Mesendoderm (in vitro differentiated cells): ENCODE results near the gene FANCD2.
"Not testable (repeated sequence)": the region's sequence is repeated elsewhere in the genome, so short reads cannot be mapped to it uniquely, and the experiment has no call there.

Experiments
- DNase-seq: peaks from one replicate; pipeline ENCODE4 v3.0.0; 2013
- H2AK5ac ChIP-seq: 2 replicates; pipeline ENCODE4 v1.6.1; 2013; ENCODE audit warnings: low read length, inconsistent platforms
- H2BK120ac ChIP-seq: 2 replicates; pipeline ENCODE4 v1.6.1; 2013; ENCODE audit warnings: low read depth, mild to moderate bottlenecking, low read length, moderate library complexity, mixed read lengths
- H2BK15ac ChIP-seq: replicated peaks from 2 replicates; pipeline ENCODE4 v1.6.1; 2013; ENCODE audit warnings: low read depth, mild to moderate bottlenecking, moderate library complexity
- H2BK5ac ChIP-seq: 2 replicates; pipeline ENCODE4 v1.6.1; 2013; ENCODE audit warnings: low read length, inconsistent platforms
- H3K18ac ChIP-seq: 2 replicates; pipeline ENCODE4 v1.6.1; 2013; ENCODE audit warnings: mild to moderate bottlenecking, low read length, mixed read lengths
- H3K23ac ChIP-seq: one replicate; pipeline ENCODE4 v1.6.1; 2013; ENCODE audit warnings: low read length
- H3K27ac ChIP-seq: 2 replicates; pipeline ENCODE4 v1.5.1; 2013; ENCODE audit warnings: low read depth, mild to moderate bottlenecking, inconsistent platforms, low read length, moderate library complexity
- H3K27me3 ChIP-seq: 2 replicates; pipeline ENCODE4 v1.6.1; 2013; ENCODE audit warnings: low read length, control low read depth, mild to moderate bottlenecking, inconsistent platforms; ENCODE audit not compliant: insufficient read depth, poor library complexity
- H3K36me3 ChIP-seq: 2 replicates; pipeline ENCODE4 v1.6.1; 2013; ENCODE audit warnings: low read length, inconsistent platforms; ENCODE audit not compliant: control insufficient read depth, insufficient read depth
- H3K4ac ChIP-seq: one replicate; pipeline ENCODE4 v1.6.1; 2013; ENCODE audit warnings: low read depth, mild to moderate bottlenecking, low read length, moderate library complexity
- H3K4me1 ChIP-seq: 2 replicates; pipeline ENCODE4 v1.6.1; 2013; ENCODE audit warnings: low read depth, low read length, inconsistent platforms; ENCODE audit not compliant: control insufficient read depth
- H3K4me2 ChIP-seq: 2 replicates; pipeline ENCODE4 v1.6.1; 2013; ENCODE audit warnings: low read length
- H3K4me3 ChIP-seq: 2 replicates; pipeline ENCODE4 v1.5.1; 2013; ENCODE audit warnings: mild to moderate bottlenecking, low read length
- H3K56ac ChIP-seq: one replicate; pipeline ENCODE4 v1.6.1; 2013; ENCODE audit warnings: low read length
- H3K79me1 ChIP-seq: 2 replicates; pipeline ENCODE4 v1.6.1; 2013; ENCODE audit warnings: low read length, inconsistent platforms
- H3K79me2 ChIP-seq: 2 replicates; pipeline ENCODE4 v1.6.1; 2013; ENCODE audit warnings: mild to moderate bottlenecking, low read length; ENCODE audit not compliant: control insufficient read depth, insufficient read depth
- H3K9ac ChIP-seq: 2 replicates; pipeline ENCODE4 v1.6.1; 2013; ENCODE audit warnings: low read length, inconsistent platforms
- H4K5ac ChIP-seq: one replicate; pipeline ENCODE4 v1.6.1; 2013; ENCODE audit warnings: low read length
- H4K8ac ChIP-seq: one replicate; pipeline ENCODE4 v1.6.1; 2013; ENCODE audit warnings: low read depth, mild to moderate bottlenecking, control low read depth, low read length, moderate library complexity
- WGBS: extraction: QIAGEN DNeasy Blood & Tissue Kit; methylation state at CpG from one replicate; pipeline ENCODE4 v1.1.7; 2013; ENCODE audit warnings: low lambda C conversion rate, missing lambda C conversion rate; ENCODE audit not compliant: insufficient coverage; ENCODE audit errors: extremely low coverage; 5-methylcytosine and 5-hydroxymethylcytosine counted together

The FANCD2 gene

GRCh38 chr3:10017636-10018292 is 8.5 kb upstream of the FANCD2 start:
- Histone ChIP-seq H3K9ac (no peak overlapping the region), H3K27ac (no peak overlapping the region), H3K36me3 (peaks cover 2% of the 10 kb centered on the region), H2BK120ac (no peak overlapping the region), H3K23ac (no peak overlapping the region), H3K4me2 (no peak overlapping the region), H3K4me1 (no peaks in the 10 kb centered on the region), H3K56ac (no peak overlapping the region), H3K79me1 (no peaks in the 10 kb centered on the region), H3K27me3 (no peaks in the 10 kb centered on the region), H3K4me3 (no peak overlapping the region), H3K79me2 (no peaks in the 10 kb centered on the region), H3K18ac (no peak overlapping the region), H2AK5ac (no peak overlapping the region), H3K4ac (no peak overlapping the region), H4K5ac (no peak overlapping the region), H2BK15ac (no peak overlapping the region), H4K8ac (no peak overlapping the region), H2BK5ac (no peak overlapping the region)
- WGBS: no CpG with 5 or more reads among the region's 13 CpGs
- no peak for DNase-seq

GRCh38 chr3:10018806-10019205 is 7.4 kb upstream of the FANCD2 start:
- H3K4ac ChIP-seq, H3K79me2 ChIP-seq, H3K18ac ChIP-seq, H3K27ac ChIP-seq, H3K36me3 ChIP-seq, H2BK120ac ChIP-seq, H2AK5ac ChIP-seq, H4K5ac ChIP-seq, H3K4me2 ChIP-seq, H3K4me1 ChIP-seq, H3K27me3 ChIP-seq, H2BK15ac ChIP-seq, DNase-seq, H3K4me3 ChIP-seq, H4K8ac ChIP-seq, H3K9ac ChIP-seq, H3K56ac ChIP-seq, H2BK5ac ChIP-seq, H3K79me1 ChIP-seq, H3K23ac ChIP-seq: not testable (repeated sequence)
- WGBS: no CpG with 5 or more reads among the region's 2 CpGs

- H3K4me2 ChIP-seq: no peak overlapping the region
Measured at GRCh38 chr3:10019326-10019725, 6.9 kb upstream of the FANCD2 start.

GRCh38 chr3:10021856-10022775 is 4.1 kb upstream of the FANCD2 start:
- peaks cover 8% of the 10 kb centered on the region for H3K79me2 ChIP-seq
- H3K79me1 ChIP-seq: peaks cover 4% of the 10 kb centered on the region
- peaks cover 2% of the 10 kb centered on the region for H3K36me3 ChIP-seq
- no peak overlapping the region for H3K27ac ChIP-seq
- no peak overlapping the region for H3K18ac ChIP-seq
- no peak overlapping the region for H3K4ac ChIP-seq
- H3K9ac ChIP-seq: no peak overlapping the region
- H2AK5ac ChIP-seq: no peak overlapping the region
- no peak overlapping the region for H2BK15ac ChIP-seq
- no peak for DNase-seq
- H4K8ac ChIP-seq: no peak overlapping the region
- H3K56ac ChIP-seq: no peak overlapping the region
- no peak overlapping the region for H2BK120ac ChIP-seq
- H4K5ac ChIP-seq: no peak overlapping the region
- no CpG with 5 or more reads among the region's 9 CpGs for WGBS
- H3K23ac ChIP-seq: no peak overlapping the region
- H2BK5ac ChIP-seq: no peak overlapping the region
- H3K4me2 ChIP-seq: no peak overlapping the region
- no peaks in the 10 kb centered on the region for H3K4me1 ChIP-seq
- H3K27me3 ChIP-seq: no peaks in the 10 kb centered on the region
- H3K4me3 ChIP-seq: no peak overlapping the region

More at GRCh38 chr3:10019326-10019725, 6.9 kb upstream of the FANCD2 start:
- no peak overlapping the region for H3K4me3 ChIP-seq
- H3K4me1 ChIP-seq: no peaks in the 10 kb centered on the region
- DNase-seq: no peak
- H3K4ac ChIP-seq: no peak overlapping the region
- H3K79me2 ChIP-seq: no peaks in the 10 kb centered on the region
- no peak overlapping the region for H3K9ac ChIP-seq
- no peak overlapping the region for H3K56ac ChIP-seq
- H2BK5ac ChIP-seq: no peak overlapping the region
- H3K18ac ChIP-seq: no peak overlapping the region
- no CpG with 5 or more reads among the region's 5 CpGs for WGBS
- H2BK15ac ChIP-seq: no peak overlapping the region
- no peak overlapping the region for H3K27ac ChIP-seq
- H3K27me3 ChIP-seq: no peaks in the 10 kb centered on the region
- H3K36me3 ChIP-seq: peaks cover 2% of the 10 kb centered on the region
- no peak overlapping the region for H2BK120ac ChIP-seq
- H4K5ac ChIP-seq: no peak overlapping the region
- no peak overlapping the region for H3K23ac ChIP-seq
- H2AK5ac ChIP-seq: no peak overlapping the region
- H4K8ac ChIP-seq: no peak overlapping the region
- no peaks in the 10 kb centered on the region for H3K79me1 ChIP-seq

GRCh38 chr3:10023587-10024310 is 2.5 kb upstream of the FANCD2 start:
- peaks cover 7% of the 10 kb centered on the region for H3K79me1 ChIP-seq
- H3K4me3 ChIP-seq: no peak overlapping the region
- H2BK15ac ChIP-seq: no peak overlapping the region
- H3K9ac ChIP-seq: no peak overlapping the region
- no peak overlapping the region for H4K8ac ChIP-seq
- H3K23ac ChIP-seq: no peak overlapping the region
- no peak overlapping the region for H2BK5ac ChIP-seq
- WGBS: no CpG with 5 or more reads among the region's 8 CpGs
- H3K56ac ChIP-seq: no peak overlapping the region
- peaks cover 2% of the 10 kb centered on the region for H3K36me3 ChIP-seq
- no peak for DNase-seq
- H3K27me3 ChIP-seq: no peaks in the 10 kb centered on the region
- no peak overlapping the region for H4K5ac ChIP-seq
- H3K18ac ChIP-seq: no peak overlapping the region
- H3K27ac ChIP-seq: no peak overlapping the region
- H3K4ac ChIP-seq: no peak overlapping the region
- no peak overlapping the region for H3K4me2 ChIP-seq
- no peak overlapping the region for H2AK5ac ChIP-seq
- no peaks in the 10 kb centered on the region for H3K4me1 ChIP-seq
- no peak overlapping the region for H2BK120ac ChIP-seq
- peaks cover 8% of the 10 kb centered on the region for H3K79me2 ChIP-seq
